NT2/D1 (cell line): ENCODE results near the gene INPP5B.
A peak's percentile ranks its signal among the peaks of the same experiment; 100 is the strongest.

Experiments used
- DNase-seq: peaks from one replicate; pipeline ENCODE4 v3.0.0-alpha.2; 2011; ENCODE audit warnings: low read depth, low spot score
- H3K27me3 ChIP-seq: 2 replicates; pipeline ENCODE4 v1.6.0; 2011; ENCODE audit warnings: mild to moderate bottlenecking; ENCODE audit not compliant: insufficient read length, insufficient read depth
- H3K36me3 ChIP-seq: 2 replicates; pipeline ENCODE4 v1.6.1; 2011; ENCODE audit warnings: mild to moderate bottlenecking, low read length, mixed read lengths; ENCODE audit not compliant: insufficient read depth, insufficient read length
- H3K4me1 ChIP-seq: 2 replicates; pipeline ENCODE4 v1.5.1; 2011; ENCODE audit not compliant: insufficient read depth, insufficient read length
- H3K4me3 ChIP-seq: 2 replicates; pipeline ENCODE4 v1.5.1; 2011; ENCODE audit warnings: low read depth; ENCODE audit not compliant: insufficient read length
- H3K9ac ChIP-seq: 2 replicates; pipeline ENCODE4 v1.6.0; 2011; ENCODE audit warnings: low read depth; ENCODE audit not compliant: insufficient read length
- H3K9me3 ChIP-seq: 2 replicates; pipeline ENCODE4 v1.5.1; 2011; ENCODE audit warnings: mild to moderate bottlenecking, low read length; ENCODE audit not compliant: insufficient read depth
- SUZ12 ChIP-seq: IDR thresholded peaks from 2 replicates; pipeline ENCODE4 v1.6.1; 2011; ENCODE audit not compliant: insufficient read length, insufficient read depth; ENCODE audit errors: extremely low read depth
- YY1 ChIP-seq: IDR thresholded peaks from 2 replicates; pipeline ENCODE4 v1.6.1; 2011; ENCODE audit not compliant: insufficient read length, insufficient read depth
- ZNF274 ChIP-seq: IDR thresholded peaks from 2 replicates; pipeline ENCODE4 v1.6.1; 2011; ENCODE audit warnings: mild to moderate bottlenecking, low read depth, low read length

Gene INPP5B

GRCh38 chr1:37875833-37876232 is 71.0 kb downstream of the INPP5B start:
- TF ChIP-seq YY1 (no peak), SUZ12 (no peak), ZNF274 (no peak)
- Histone ChIP-seq H3K9ac (no peak overlapping the region), H3K4me3 (no peak overlapping the region), H3K4me1 (no peaks in the 10 kb centered on the region), H3K27me3 (no peaks in the 10 kb centered on the region), H3K9me3 (no peaks in the 10 kb centered on the region), H3K36me3 (peaks cover 71% of the 10 kb centered on the region)
- DNase-seq = peak; percentile 16

DNA sequence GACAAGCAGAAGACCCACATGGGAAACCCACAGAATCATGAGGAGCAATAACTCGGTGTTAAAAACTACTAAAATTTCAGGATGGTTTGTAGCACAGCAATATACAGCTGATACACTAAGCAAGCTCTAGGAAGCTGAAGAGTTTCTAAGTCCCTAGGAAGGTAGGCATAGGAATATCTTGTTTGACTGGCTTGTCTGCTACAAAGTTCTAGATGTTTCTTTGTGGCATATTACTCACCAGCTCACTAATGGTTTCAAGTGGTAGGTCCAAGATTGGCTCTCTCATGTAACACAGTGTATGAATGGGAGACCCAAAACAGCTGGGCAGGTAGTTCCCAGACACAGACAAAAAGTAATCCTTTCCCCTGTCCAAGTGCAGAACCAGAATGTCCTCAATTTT is 74.2 kb downstream of the INPP5B start:
- Histone ChIP-seq H3K4me1 (no peaks in the 10 kb centered on the region), H3K9ac (no peak overlapping the region), H3K9me3 (no peaks in the 10 kb centered on the region), H3K36me3 (peaks cover 71% of the 10 kb centered on the region), H3K4me3 (no peak overlapping the region), H3K27me3 (no peaks in the 10 kb centered on the region)
- DNase-seq = no peak
- TF ChIP-seq ZNF274 (no peak), YY1 (no peak), SUZ12 (no peak)

- H3K36me3 ChIP-seq = peaks cover 74% of the 10 kb centered on the region
- no peaks in the 10 kb centered on the region for H3K9me3 ChIP-seq
- no peak overlapping the region for H3K9ac ChIP-seq
- no peak for DNase-seq
- no peaks in the 10 kb centered on the region for H3K27me3 ChIP-seq
- no peaks in the 10 kb centered on the region for H3K4me1 ChIP-seq
- TF ChIP-seq ZNF274 (no peak), YY1 (no peak), SUZ12 (no peak)
- H3K4me3 ChIP-seq = no peak overlapping the region
These were observed 78.4 kb downstream of the INPP5B start for GRCh38 chr1:37868466-37868865.

DNA sequence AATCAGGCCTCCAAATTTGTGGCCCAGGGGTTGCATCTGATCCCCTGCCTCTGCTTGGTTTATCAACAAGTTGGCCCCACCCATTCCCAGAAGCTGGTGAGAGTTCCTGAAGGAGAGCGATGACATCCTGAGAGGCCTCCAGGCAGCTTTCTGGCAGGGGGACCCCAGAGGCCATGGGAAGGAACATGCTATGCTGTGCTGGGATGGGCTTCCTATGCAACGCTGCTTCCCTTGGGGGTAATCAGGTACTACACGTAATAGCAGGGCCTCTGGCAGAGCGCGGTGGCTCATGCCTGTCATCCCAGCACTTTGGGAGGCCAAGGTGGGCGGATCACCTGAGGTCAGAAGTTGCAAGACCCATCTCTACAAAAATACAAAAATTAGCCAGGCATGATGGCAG is 79.1 kb downstream of the INPP5B start:
- no peak for TF ChIP-seq SUZ12
- TF ChIP-seq YY1 = no peak
- TF ChIP-seq ZNF274 = no peak
- Histone ChIP-seq H3K9ac (no peak overlapping the region), H3K27me3 (no peaks in the 10 kb centered on the region), H3K4me1 (no peaks in the 10 kb centered on the region), H3K4me3 (no peak overlapping the region), H3K36me3 (peaks cover 71% of the 10 kb centered on the region), H3K9me3 (no peaks in the 10 kb centered on the region)
- DNase-seq = no peak

- Histone ChIP-seq H3K4me1 (no peaks in the 10 kb centered on the region), H3K36me3 (peaks cover 69% of the 10 kb centered on the region), H3K9me3 (no peaks in the 10 kb centered on the region), H3K27me3 (no peaks in the 10 kb centered on the region), H3K9ac (no peak overlapping the region), H3K4me3 (no peak overlapping the region)
- no peak for DNase-seq
- TF ChIP-seq YY1 = no peak
- TF ChIP-seq SUZ12 = no peak
- no peak for TF ChIP-seq ZNF274
These were observed 80.4 kb downstream of the INPP5B start for GRCh38 chr1:37866491-37866890.

- no peak for DNase-seq
- Histone ChIP-seq H3K4me1 (no peaks in the 10 kb centered on the region), H3K4me3 (no peak overlapping the region), H3K36me3 (peaks cover 63% of the 10 kb centered on the region), H3K9ac (no peak overlapping the region), H3K9me3 (no peaks in the 10 kb centered on the region), H3K27me3 (no peaks in the 10 kb centered on the region)
- TF ChIP-seq YY1 (no peak), ZNF274 (no peak), SUZ12 (no peak)
These were observed 81.3 kb downstream of the INPP5B start for GRCh38 chr1:37865348-37866120.

DNA sequence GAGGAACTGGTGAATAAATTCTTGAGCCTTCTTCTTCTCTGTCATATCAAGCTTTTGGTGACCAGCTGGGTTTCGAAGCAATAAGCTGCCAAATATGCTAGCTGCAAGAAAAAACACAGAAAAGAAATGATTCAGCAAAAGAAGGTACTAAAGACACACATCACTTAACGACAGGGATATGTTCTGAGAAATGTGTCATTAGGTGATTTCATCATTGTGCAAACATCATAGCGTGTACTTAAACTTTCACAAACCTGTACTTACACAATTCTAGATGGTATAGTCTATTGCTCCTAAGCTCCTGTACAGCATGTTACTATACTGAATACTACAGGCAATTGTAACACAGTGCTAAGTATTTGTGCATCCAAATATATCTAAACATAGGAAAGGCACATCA is 84.5 kb downstream of the INPP5B start:
- H3K27me3 ChIP-seq = no peaks in the 10 kb centered on the region
- TF ChIP-seq YY1 (no peak), SUZ12 (no peak), ZNF274 (no peak)
- H3K4me3 ChIP-seq = no peak overlapping the region
- H3K9ac ChIP-seq = no peak overlapping the region
- H3K36me3 ChIP-seq = peaks cover 51% of the 10 kb centered on the region
- DNase-seq = no peak
- no peaks in the 10 kb centered on the region for H3K9me3 ChIP-seq
- H3K4me1 ChIP-seq = peaks cover 4% of the 10 kb centered on the region

DNA sequence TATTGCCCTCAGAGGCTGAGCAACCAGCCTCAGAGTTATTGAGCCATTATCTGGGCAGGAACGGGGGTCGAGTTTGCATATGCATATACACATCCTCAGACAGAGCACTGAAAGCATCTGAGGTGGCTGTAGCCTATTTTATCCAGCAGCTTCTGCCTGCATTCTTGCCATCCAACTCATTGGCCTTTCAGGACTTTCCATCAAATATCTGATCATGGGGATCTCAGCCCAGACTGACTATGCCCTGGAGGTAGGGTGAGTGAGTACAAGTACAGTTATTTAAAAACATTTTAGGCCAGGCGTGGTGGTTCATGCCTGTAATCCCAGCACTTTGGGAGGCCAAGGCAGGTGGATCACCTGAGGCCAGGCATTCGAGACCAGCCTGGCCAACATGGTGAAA is 85.7 kb downstream of the INPP5B start:
- DNase-seq = no peak
- H3K36me3 ChIP-seq = peaks cover 51% of the 10 kb centered on the region
- H3K4me3 ChIP-seq = no peak overlapping the region
- H3K4me1 ChIP-seq = peaks cover 4% of the 10 kb centered on the region
- H3K9ac ChIP-seq = peak overlapping the region; percentile 100
- H3K27me3 ChIP-seq = no peaks in the 10 kb centered on the region
- no peaks in the 10 kb centered on the region for H3K9me3 ChIP-seq
- no peak for TF ChIP-seq YY1
- TF ChIP-seq ZNF274 = no peak
- no peak for TF ChIP-seq SUZ12
